Measurements from ENCODE around the gene P2RY6. TPM values are rescaled to one million over a fixed set of nuclear protein-coding genes. Genes with fewer than 3 reads are reported as not detected.
A peak's percentile ranks its signal among the peaks of the same experiment; 100 is the strongest.

The P2RY6 gene
- polyA plus RNA-seq, 2 of the 4 experiments (the other 2 are of a cell fraction) = 6.8 to 8.8 TPM

DNA sequence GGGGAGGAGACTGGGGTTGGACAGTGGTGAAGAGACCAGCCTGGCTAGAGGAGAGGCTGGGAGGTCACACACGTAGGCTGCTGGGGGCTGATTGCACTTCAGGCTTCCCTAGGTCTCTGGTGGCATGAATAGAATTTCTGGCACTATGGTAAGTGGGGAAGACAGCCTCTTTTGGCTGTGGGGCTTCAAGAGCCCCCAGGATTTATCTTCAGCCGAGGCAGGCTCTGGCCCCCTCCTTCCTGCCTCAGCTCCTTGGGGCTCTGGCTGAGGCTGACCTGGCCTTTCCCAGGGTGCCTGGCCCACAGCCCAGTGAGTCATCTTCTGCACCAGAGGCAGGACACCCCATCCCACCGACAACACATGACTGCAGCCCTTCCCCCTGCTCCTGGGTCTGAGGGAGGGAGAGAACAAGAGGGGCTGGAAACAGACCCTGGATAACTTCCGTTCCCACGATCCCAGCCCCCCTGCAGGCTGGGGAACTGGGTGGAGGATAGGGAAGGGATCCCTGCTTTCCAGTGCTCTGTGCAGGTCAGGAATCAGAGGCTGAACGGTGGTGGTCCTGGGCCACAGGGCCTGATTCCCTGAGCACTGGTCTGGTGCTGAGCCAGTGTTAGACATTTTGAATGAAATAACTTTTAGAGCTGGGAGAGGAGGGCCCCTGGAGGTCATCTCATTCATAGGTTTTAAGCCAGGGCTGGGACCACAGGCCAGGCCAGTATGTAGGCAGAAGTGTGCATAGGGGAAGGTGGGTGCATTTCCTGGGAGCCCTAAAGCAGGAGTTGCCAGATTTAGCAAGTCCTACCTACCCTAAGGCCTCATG, 62.5 kb downstream of the P2RY6 start:
- Histone ChIP-seq H3K4me1 (peaks cover 38% of the 10 kb centered on the region), H3K4me2 (peak overlapping the region; percentile 64), H3K9me3 (no peaks in the 10 kb centered on the region), H3K4me3 (no peak overlapping the region), H3K27ac (peak overlapping the region; percentile 62 to 80)
- peak; percentile 51 to 83 for DNase-seq (ENCODE audit: low read depth in 1 of 2, low spot score in 1 of 2)
- peak; percentile 48 to 77 for ATAC-seq
- WGBS (ENCODE audit: missing lambda C conversion rate) = 26% methylated on average over 6 of the region's 6 CpGs
- CTCF ChIA-PET = interaction anchor here (0.8 to 10.6 kb wide), 29 partner anchors 10 to 618 kb away, joined by 3 to 527 read pairs (median 5); partner anchors contain the start of gene ARHGEF17
- no peak for FAIRE-seq
- 0 out of 2 replicates have a peak, but pooled peaks have one; percentile 26 for TF ChIP-seq FOSL2 (IDR thresholded peaks at IDR 0.05)
- peak; percentile 69 for TF ChIP-seq FOSL2 (CRISPR knock-in tag; IDR thresholded peaks at IDR 0.05)
- TF ChIP-seq HOXB5 (CRISPR knock-in tag; IDR thresholded peaks at IDR 0.05) = no peak
- POLR2A ChIA-PET = interaction anchor here (2.8 kb wide), 1 partner anchor 27 kb away, joined by 39 read pairs; the partner anchor contains the start of gene ARHGEF17

DNA sequence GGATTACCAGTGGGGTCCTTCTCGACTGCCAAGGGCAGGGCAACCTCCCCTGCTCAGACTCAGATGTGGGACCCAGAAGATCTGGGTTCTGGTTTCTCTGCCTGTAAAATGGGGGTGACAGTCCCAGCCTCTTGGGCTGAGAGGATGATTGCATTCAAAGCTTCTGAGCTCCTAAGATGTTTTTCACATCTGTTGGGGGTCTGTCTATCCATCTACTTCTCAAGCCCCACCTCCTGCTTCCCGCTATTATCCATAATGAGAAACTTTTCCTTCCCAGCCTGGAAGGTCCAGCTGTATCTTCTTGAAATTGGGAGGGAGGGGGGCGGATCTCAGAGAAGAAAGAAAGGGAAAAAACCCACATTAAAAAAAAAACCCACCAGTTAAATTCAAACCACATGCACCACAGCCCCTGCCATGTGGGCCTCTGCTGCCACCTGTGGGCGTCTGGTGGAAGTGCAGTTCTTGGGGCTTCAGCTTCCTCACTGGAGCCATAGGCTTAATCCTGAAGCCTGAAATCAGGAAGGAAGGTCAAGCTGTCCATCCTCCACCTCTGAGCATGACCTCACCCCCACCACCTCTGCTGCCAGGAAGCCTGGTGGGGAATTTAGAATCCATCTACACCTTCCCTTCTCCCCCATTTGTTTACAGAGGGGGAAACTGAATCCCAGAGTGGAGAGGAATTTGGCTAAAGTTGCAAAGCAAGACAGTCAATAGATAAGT, 63.2 kb downstream of the P2RY6 start:
- ATAC-seq = peak; percentile 72 to 83
- WGBS (ENCODE audit: missing lambda C conversion rate) = 28% methylated on average over 4 of the region's 4 CpGs
- peak; percentile 73 to 93 for DNase-seq (ENCODE audit: low read depth in 1 of 2, low spot score in 1 of 2)
- Histone ChIP-seq H3K9me3 (no peaks in the 10 kb centered on the region), H3K4me2 (peak overlapping the region; percentile 64), H3K4me3 (no peak overlapping the region), H3K27ac (peak overlapping the region; percentile 62 to 80), H3K4me1 (peaks cover 38% of the 10 kb centered on the region)
- ChIA-PET CTCF (interaction anchor here (0.5 to 10.6 kb wide), 46 partner anchors 9 to 619 kb away, joined by 3 to 527 read pairs (median 4); partner anchors contain the start of gene ARHGEF17), POLR2A (interaction anchor here (2.8 kb wide), 1 partner anchor 28 kb away, joined by 39 read pairs; the partner anchor contains the start of gene ARHGEF17)
- TF ChIP-seq, protein P1, sequence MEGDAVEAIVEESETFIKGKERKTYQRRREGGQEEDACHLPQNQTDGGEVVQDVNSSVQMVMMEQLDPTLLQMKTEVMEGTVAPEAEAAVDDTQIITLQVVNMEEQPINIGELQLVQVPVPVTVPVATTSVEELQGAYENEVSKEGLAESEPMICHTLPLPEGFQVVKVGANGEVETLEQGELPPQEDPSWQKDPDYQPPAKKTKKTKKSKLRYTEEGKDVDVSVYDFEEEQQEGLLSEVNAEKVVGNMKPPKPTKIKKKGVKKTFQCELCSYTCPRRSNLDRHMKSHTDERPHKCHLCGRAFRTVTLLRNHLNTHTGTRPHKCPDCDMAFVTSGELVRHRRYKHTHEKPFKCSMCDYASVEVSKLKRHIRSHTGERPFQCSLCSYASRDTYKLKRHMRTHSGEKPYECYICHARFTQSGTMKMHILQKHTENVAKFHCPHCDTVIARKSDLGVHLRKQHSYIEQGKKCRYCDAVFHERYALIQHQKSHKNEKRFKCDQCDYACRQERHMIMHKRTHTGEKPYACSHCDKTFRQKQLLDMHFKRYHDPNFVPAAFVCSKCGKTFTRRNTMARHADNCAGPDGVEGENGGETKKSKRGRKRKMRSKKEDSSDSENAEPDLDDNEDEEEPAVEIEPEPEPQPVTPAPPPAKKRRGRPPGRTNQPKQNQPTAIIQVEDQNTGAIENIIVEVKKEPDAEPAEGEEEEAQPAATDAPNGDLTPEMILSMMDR (IDR thresholded peaks at IDR 0.05) = peak; percentile 97
- TF ChIP-seq SMC3 (IDR thresholded peaks at IDR 0.05) (peak; percentile 88), HOXA7 (CRISPR knock-in tag; IDR thresholded peaks at IDR 0.05) (no peak), CBX2 (IDR thresholded peaks at IDR 0.05; ENCODE audit: borderline replicate concordance, low read depth) (no peak), ZFP36 (IDR thresholded peaks at IDR 0.05; ENCODE audit: borderline replicate concordance, partially characterized antibody) (no peak), MYC (IDR thresholded peaks at IDR 0.05; ENCODE audit: borderline replicate concordance, low read length) (peak; percentile 86), RAD21 (conservative IDR thresholded peaks at IDR 0.05 in 1 of 2, IDR thresholded peaks at IDR 0.05 in 1 of 2) (peak; percentile 93 to 95)
- TF ChIP-seq, protein P2, sequence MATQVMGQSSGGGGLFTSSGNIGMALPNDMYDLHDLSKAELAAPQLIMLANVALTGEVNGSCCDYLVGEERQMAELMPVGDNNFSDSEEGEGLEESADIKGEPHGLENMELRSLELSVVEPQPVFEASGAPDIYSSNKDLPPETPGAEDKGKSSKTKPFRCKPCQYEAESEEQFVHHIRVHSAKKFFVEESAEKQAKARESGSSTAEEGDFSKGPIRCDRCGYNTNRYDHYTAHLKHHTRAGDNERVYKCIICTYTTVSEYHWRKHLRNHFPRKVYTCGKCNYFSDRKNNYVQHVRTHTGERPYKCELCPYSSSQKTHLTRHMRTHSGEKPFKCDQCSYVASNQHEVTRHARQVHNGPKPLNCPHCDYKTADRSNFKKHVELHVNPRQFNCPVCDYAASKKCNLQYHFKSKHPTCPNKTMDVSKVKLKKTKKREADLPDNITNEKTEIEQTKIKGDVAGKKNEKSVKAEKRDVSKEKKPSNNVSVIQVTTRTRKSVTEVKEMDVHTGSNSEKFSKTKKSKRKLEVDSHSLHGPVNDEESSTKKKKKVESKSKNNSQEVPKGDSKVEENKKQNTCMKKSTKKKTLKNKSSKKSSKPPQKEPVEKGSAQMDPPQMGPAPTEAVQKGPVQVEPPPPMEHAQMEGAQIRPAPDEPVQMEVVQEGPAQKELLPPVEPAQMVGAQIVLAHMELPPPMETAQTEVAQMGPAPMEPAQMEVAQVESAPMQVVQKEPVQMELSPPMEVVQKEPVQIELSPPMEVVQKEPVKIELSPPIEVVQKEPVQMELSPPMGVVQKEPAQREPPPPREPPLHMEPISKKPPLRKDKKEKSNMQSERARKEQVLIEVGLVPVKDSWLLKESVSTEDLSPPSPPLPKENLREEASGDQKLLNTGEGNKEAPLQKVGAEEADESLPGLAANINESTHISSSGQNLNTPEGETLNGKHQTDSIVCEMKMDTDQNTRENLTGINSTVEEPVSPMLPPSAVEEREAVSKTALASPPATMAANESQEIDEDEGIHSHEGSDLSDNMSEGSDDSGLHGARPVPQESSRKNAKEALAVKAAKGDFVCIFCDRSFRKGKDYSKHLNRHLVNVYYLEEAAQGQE (IDR thresholded peaks at IDR 0.05) = no peak
- TF ChIP-seq, protein P3, sequence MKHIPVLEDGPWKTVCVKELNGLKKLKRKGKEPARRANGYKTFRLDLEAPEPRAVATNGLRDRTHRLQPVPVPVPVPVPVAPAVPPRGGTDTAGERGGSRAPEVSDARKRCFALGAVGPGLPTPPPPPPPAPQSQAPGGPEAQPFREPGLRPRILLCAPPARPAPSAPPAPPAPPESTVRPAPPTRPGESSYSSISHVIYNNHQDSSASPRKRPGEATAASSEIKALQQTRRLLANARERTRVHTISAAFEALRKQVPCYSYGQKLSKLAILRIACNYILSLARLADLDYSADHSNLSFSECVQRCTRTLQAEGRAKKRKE (CRISPR knock-in tag; IDR thresholded peaks at IDR 0.05; ENCODE audit: low read depth) = no peak
- TF ChIP-seq, protein P4, sequence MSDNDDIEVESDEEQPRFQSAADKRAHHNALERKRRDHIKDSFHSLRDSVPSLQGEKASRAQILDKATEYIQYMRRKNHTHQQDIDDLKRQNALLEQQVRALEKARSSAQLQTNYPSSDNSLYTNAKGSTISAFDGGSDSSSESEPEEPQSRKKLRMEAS (IDR thresholded peaks at IDR 0.05) = peak; percentile 57; the same call in 1 of the 2 replicates
- no peak for FAIRE-seq
